Measurements from ENCODE around the gene PCYT1B.
A peak's percentile ranks its signal among the peaks of the same experiment; 100 is the strongest.
"Not testable (repeated sequence)": the region's sequence is repeated elsewhere in the genome, so short reads cannot be mapped to it uniquely, and the experiment has no call there.

PCYT1B gene

GRCh38 chrX:24646006-24646405 is 1.1 kb downstream of the PCYT1B start:
- DNase-seq (ENCODE audit: low spot score): no peak

GRCh38 chrX:24643116-24643515 is 4.0 kb downstream of the PCYT1B start:
- DNase-seq (ENCODE audit: low spot score): no peak

GRCh38 chrX:24629701-24630100 is 17.4 kb downstream of the PCYT1B start:
- DNase-seq (ENCODE audit: low spot score): no peak

GRCh38 chrX:24619647-24620046 is 27.5 kb downstream of the PCYT1B start:
- DNase-seq (ENCODE audit: low spot score): no peak

GRCh38 chrX:24610516-24610915 is 36.6 kb downstream of the PCYT1B start:
- no peak for DNase-seq (ENCODE audit: low spot score)

GRCh38 chrX:24607616-24608015 is 39.5 kb downstream of the PCYT1B start:
- DNase-seq (ENCODE audit: low spot score): no peak

- DNase-seq (ENCODE audit: low spot score): not testable (repeated sequence)
Measured at GRCh38 chrX:24605941-24606340, 41.2 kb downstream of the PCYT1B start.

- no peak for DNase-seq (ENCODE audit: low spot score)
Measured at GRCh38 chrX:24603191-24603590, 44.0 kb downstream of the PCYT1B start.

- no peak for DNase-seq (ENCODE audit: low spot score)
Measured at GRCh38 chrX:24601858-24602257, 45.3 kb downstream of the PCYT1B start.

- no peak for DNase-seq (ENCODE audit: low spot score)
Measured at GRCh38 chrX:24594501-24594900, 52.6 kb downstream of the PCYT1B start.

- DNase-seq (ENCODE audit: low spot score): no peak
Measured at GRCh38 chrX:24590111-24590510, 57.0 kb downstream of the PCYT1B start.

- DNase-seq (ENCODE audit: low spot score): no peak
Measured at GRCh38 chrX:24577091-24577490, 70.1 kb downstream of the PCYT1B start.

GRCh38 chrX:24575496-24575895 is 71.7 kb downstream of the PCYT1B start:
- DNase-seq (ENCODE audit: low spot score): no peak

- DNase-seq (ENCODE audit: low spot score): peak; percentile 5
Measured at GRCh38 chrX:24574743-24575142, 72.4 kb downstream of the PCYT1B start.

GRCh38 chrX:24567169-24567568 is 80.0 kb downstream of the PCYT1B start:
- no peak for DNase-seq (ENCODE audit: low spot score)

GRCh38 chrX:24566240-24566639 is 80.9 kb downstream of the PCYT1B start:
- no peak for DNase-seq (ENCODE audit: low spot score)

- DNase-seq (ENCODE audit: low spot score): no peak
Measured at GRCh38 chrX:24563291-24564010, 83.7 kb downstream of the PCYT1B start.

GRCh38 chrX:24561121-24561520 is 86.0 kb downstream of the PCYT1B start:
- DNase-seq (ENCODE audit: low spot score): peak; percentile 47

GRCh38 chrX:24553011-24553410 is 94.1 kb downstream of the PCYT1B start:
- DNase-seq (ENCODE audit: low spot score): no peak

- no peak for DNase-seq (ENCODE audit: low spot score)
Measured at GRCh38 chrX:24550166-24550565, 97.0 kb downstream of the PCYT1B start.

- DNase-seq (ENCODE audit: low spot score): no peak
Measured at GRCh38 chrX:24547961-24548360, 99.2 kb downstream of the PCYT1B start.

- DNase-seq (ENCODE audit: low spot score): no peak
Measured at GRCh38 chrX:24542756-24543155, 104.4 kb downstream of the PCYT1B start.

GRCh38 chrX:24536551-24536950 is 110.6 kb downstream of the PCYT1B start:
- no peak for DNase-seq (ENCODE audit: low spot score)

- no peak for DNase-seq (ENCODE audit: low spot score)
Measured at GRCh38 chrX:24528605-24529004, 118.5 kb downstream of the PCYT1B start.

Measured in NAMALWA (cell line).